Amniotic stem cell (primary cell): Measurements from ENCODE around the gene CACNG6.
"Not testable (repeated sequence)": the region's sequence is repeated elsewhere in the genome, so short reads cannot be mapped to it uniquely, and the experiment has no call there.

ENCODE experiments used
- DNase-seq: peaks from one replicate; lab custom pipeline; 2025; lab: John Stamatoyannopoulos, UW

Gene CACNG6

GRCh38 chr19:53991224-53992113 lies at the start of gene CACNG6:
Gene CACNG6 (plus strand): TSS chr19:53991637. CDS start chr19:53992878, 1,241 bp downstream.
- DNase-seq = no peak

GRCh38 chr19:53942001-53942786 lies 49.2 kb upstream of the CACNG6 start:
- DNase-seq = no peak

GRCh38 chr19:53944416-53944815 lies 47.0 kb upstream of the CACNG6 start:
- no peak for DNase-seq

- DNase-seq = no peak
Observed at GRCh38 chr19:53944933-53945332, 46.5 kb upstream of the CACNG6 start.

GRCh38 chr19:53945441-53945840 lies 46.0 kb upstream of the CACNG6 start:
- no peak for DNase-seq

- no peak for DNase-seq
Observed at GRCh38 chr19:53945998-53946397, 45.4 kb upstream of the CACNG6 start.

- no peak for DNase-seq
Observed at GRCh38 chr19:53947624-53948023, 43.8 kb upstream of the CACNG6 start.

- not testable (repeated sequence) for DNase-seq
Observed at GRCh38 chr19:53948611-53949010, 42.8 kb upstream of the CACNG6 start.

GRCh38 chr19:53951436-53951835 lies 40.0 kb upstream of the CACNG6 start:
- DNase-seq = no peak

- no peak for DNase-seq
Observed at GRCh38 chr19:53951947-53952346, 39.5 kb upstream of the CACNG6 start.

- DNase-seq = no peak
Observed at GRCh38 chr19:53953383-53953782, 38.1 kb upstream of the CACNG6 start.

GRCh38 chr19:53957448-53958167 lies 33.8 kb upstream of the CACNG6 start:
- no peak for DNase-seq

GRCh38 chr19:53958168-53958571 lies 33.3 kb upstream of the CACNG6 start:
- DNase-seq = no peak

- no peak for DNase-seq
Observed at GRCh38 chr19:53958823-53959757, 32.3 kb upstream of the CACNG6 start.

- no peak for DNase-seq
Observed at GRCh38 chr19:53960187-53960586, 31.2 kb upstream of the CACNG6 start.

GRCh38 chr19:53960886-53961285 lies 30.6 kb upstream of the CACNG6 start:
- no peak for DNase-seq

- no peak for DNase-seq
Observed at GRCh38 chr19:53961523-53962356, 29.7 kb upstream of the CACNG6 start.

GRCh38 chr19:53962887-53963431 lies 28.5 kb upstream of the CACNG6 start, which contains the start of gene CACNG8:
Gene CACNG8 (plus strand): TSS chr19:53962937.
- no peak for DNase-seq

GRCh38 chr19:53965091-53965490 lies 26.3 kb upstream of the CACNG6 start:
- no peak for DNase-seq

GRCh38 chr19:53966931-53967330 lies 24.5 kb upstream of the CACNG6 start:
- no peak for DNase-seq
